ENCODE data around the gene MYL5.

MYL5 gene

GRCh38 chr4:646460-646859 is 27.9 kb upstream of the MYL5 start:
- no peaks in the 10 kb centered on the region for H3K4me1 ChIP-seq (ENCODE audit: control insufficient read depth, low read depth, low read length)
- no peaks in the 10 kb centered on the region for H3K36me3 ChIP-seq (ENCODE audit: control insufficient read depth, insufficient read depth, low read length)
- H2BK120ac ChIP-seq (ENCODE audit: low read depth, low read length) = no peak overlapping the region
- no peak overlapping the region for H2AK5ac ChIP-seq (ENCODE audit: low read length)
- no peak overlapping the region for H3K56ac ChIP-seq (ENCODE audit: low read length)
- H3K27me3 ChIP-seq (ENCODE audit: insufficient read depth, low read length, poor library complexity) = no peaks in the 10 kb centered on the region
- no peaks in the 10 kb centered on the region for H3K79me1 ChIP-seq (ENCODE audit: low read length)
- H3K18ac ChIP-seq (ENCODE audit: low read length) = no peak overlapping the region
- H3K23ac ChIP-seq (ENCODE audit: low read length) = no peak overlapping the region
- H3K79me2 ChIP-seq (ENCODE audit: control insufficient read depth, insufficient read depth, low read length) = no peaks in the 10 kb centered on the region
- H4K8ac ChIP-seq (ENCODE audit: low read depth, low read length) = no peak overlapping the region
- H3K9ac ChIP-seq (ENCODE audit: low read length) = no peak overlapping the region
- no peak for DNase-seq
- no peak overlapping the region for H3K4me3 ChIP-seq (ENCODE audit: low read length)
- H2BK15ac ChIP-seq (replicated peaks; ENCODE audit: low read depth) = no peak overlapping the region
- WGBS (ENCODE audit: extremely low coverage, insufficient coverage, low lambda C conversion rate) = no CpG with 5 or more reads among the region's 32 CpGs
- no peak overlapping the region for H3K4me2 ChIP-seq (ENCODE audit: low read length)
- no peak overlapping the region for H3K4ac ChIP-seq (ENCODE audit: low read depth, low read length)
- H3K27ac ChIP-seq (ENCODE audit: low read depth, low read length) = no peak overlapping the region
- H2BK5ac ChIP-seq (ENCODE audit: low read length) = no peak overlapping the region
- no peak overlapping the region for H4K5ac ChIP-seq (ENCODE audit: low read length)

GRCh38 chr4:647481-647880 is 26.9 kb upstream of the MYL5 start:
- WGBS (ENCODE audit: extremely low coverage, insufficient coverage, low lambda C conversion rate) = no CpG with 5 or more reads among the region's 13 CpGs
- H2BK15ac ChIP-seq (replicated peaks; ENCODE audit: low read depth) = no peak overlapping the region
- no peak overlapping the region for H2AK5ac ChIP-seq (ENCODE audit: low read length)
- H3K4me1 ChIP-seq (ENCODE audit: control insufficient read depth, low read depth, low read length) = no peaks in the 10 kb centered on the region
- no peak overlapping the region for H3K4me2 ChIP-seq (ENCODE audit: low read length)
- no peak overlapping the region for H3K56ac ChIP-seq (ENCODE audit: low read length)
- H3K36me3 ChIP-seq (ENCODE audit: control insufficient read depth, insufficient read depth, low read length) = no peaks in the 10 kb centered on the region
- no peak overlapping the region for H3K4ac ChIP-seq (ENCODE audit: low read depth, low read length)
- H2BK120ac ChIP-seq (ENCODE audit: low read depth, low read length) = no peak overlapping the region
- H3K27me3 ChIP-seq (ENCODE audit: insufficient read depth, low read length, poor library complexity) = no peaks in the 10 kb centered on the region
- no peaks in the 10 kb centered on the region for H3K79me2 ChIP-seq (ENCODE audit: control insufficient read depth, insufficient read depth, low read length)
- no peak overlapping the region for H3K9ac ChIP-seq (ENCODE audit: low read length)
- H4K8ac ChIP-seq (ENCODE audit: low read depth, low read length) = no peak overlapping the region
- H4K5ac ChIP-seq (ENCODE audit: low read length) = no peak overlapping the region
- no peak for DNase-seq
- no peak overlapping the region for H3K27ac ChIP-seq (ENCODE audit: low read depth, low read length)
- no peak overlapping the region for H3K23ac ChIP-seq (ENCODE audit: low read length)
- H2BK5ac ChIP-seq (ENCODE audit: low read length) = no peak overlapping the region
- no peak overlapping the region for H3K18ac ChIP-seq (ENCODE audit: low read length)
- H3K79me1 ChIP-seq (ENCODE audit: low read length) = no peaks in the 10 kb centered on the region
- H3K4me3 ChIP-seq (ENCODE audit: low read length) = no peak overlapping the region

GRCh38 chr4:648579-649292 is 25.6 kb upstream of the MYL5 start:
- no peaks in the 10 kb centered on the region for H3K36me3 ChIP-seq (ENCODE audit: control insufficient read depth, insufficient read depth, low read length)
- no peak overlapping the region for H3K56ac ChIP-seq (ENCODE audit: low read length)
- H3K4me2 ChIP-seq (ENCODE audit: low read length) = no peak overlapping the region
- no peak overlapping the region for H2BK15ac ChIP-seq (replicated peaks; ENCODE audit: low read depth)
- H3K27ac ChIP-seq (ENCODE audit: low read depth, low read length) = no peak overlapping the region
- no peak overlapping the region for H2BK5ac ChIP-seq (ENCODE audit: low read length)
- H3K9ac ChIP-seq (ENCODE audit: low read length) = no peak overlapping the region
- H3K18ac ChIP-seq (ENCODE audit: low read length) = no peak overlapping the region
- no peak overlapping the region for H3K4ac ChIP-seq (ENCODE audit: low read depth, low read length)
- no peak overlapping the region for H3K23ac ChIP-seq (ENCODE audit: low read length)
- H2BK120ac ChIP-seq (ENCODE audit: low read depth, low read length) = no peak overlapping the region
- no peak overlapping the region for H4K8ac ChIP-seq (ENCODE audit: low read depth, low read length)
- no peak overlapping the region for H4K5ac ChIP-seq (ENCODE audit: low read length)
- WGBS (ENCODE audit: extremely low coverage, insufficient coverage, low lambda C conversion rate) = no CpG with 5 or more reads among the region's 28 CpGs
- no peaks in the 10 kb centered on the region for H3K79me2 ChIP-seq (ENCODE audit: control insufficient read depth, insufficient read depth, low read length)
- H3K4me1 ChIP-seq (ENCODE audit: control insufficient read depth, low read depth, low read length) = no peaks in the 10 kb centered on the region
- no peak overlapping the region for H3K4me3 ChIP-seq (ENCODE audit: low read length)
- H2AK5ac ChIP-seq (ENCODE audit: low read length) = no peak overlapping the region
- H3K79me1 ChIP-seq (ENCODE audit: low read length) = no peaks in the 10 kb centered on the region
- peak; percentile 22 for DNase-seq
- H3K27me3 ChIP-seq (ENCODE audit: insufficient read depth, low read length, poor library complexity) = no peaks in the 10 kb centered on the region

- Histone ChIP-seq H3K79me1 (ENCODE audit: low read length) (no peaks in the 10 kb centered on the region), H2BK120ac (ENCODE audit: low read depth, low read length) (no peak overlapping the region), H3K4ac (ENCODE audit: low read depth, low read length) (no peak overlapping the region), H3K4me1 (ENCODE audit: control insufficient read depth, low read depth, low read length) (no peaks in the 10 kb centered on the region), H2BK15ac (replicated peaks; ENCODE audit: low read depth) (no peak overlapping the region), H3K9ac (ENCODE audit: low read length) (no peak overlapping the region), H4K5ac (ENCODE audit: low read length) (no peak overlapping the region), H2AK5ac (ENCODE audit: low read length) (no peak overlapping the region), H3K23ac (ENCODE audit: low read length) (no peak overlapping the region), H3K56ac (ENCODE audit: low read length) (no peak overlapping the region), H3K27me3 (ENCODE audit: insufficient read depth, low read length, poor library complexity) (no peaks in the 10 kb centered on the region), H2BK5ac (ENCODE audit: low read length) (no peak overlapping the region), H3K27ac (ENCODE audit: low read depth, low read length) (no peak overlapping the region), H3K36me3 (ENCODE audit: control insufficient read depth, insufficient read depth, low read length) (no peaks in the 10 kb centered on the region), H3K4me2 (ENCODE audit: low read length) (no peak overlapping the region), H3K18ac (ENCODE audit: low read length) (no peak overlapping the region), H3K79me2 (ENCODE audit: control insufficient read depth, insufficient read depth, low read length) (no peaks in the 10 kb centered on the region), H3K4me3 (ENCODE audit: low read length) (no peak overlapping the region), H4K8ac (ENCODE audit: low read depth, low read length) (no peak overlapping the region)
- no peak for DNase-seq
- no CpG with 5 or more reads among the region's 7 CpGs for WGBS (ENCODE audit: extremely low coverage, insufficient coverage, low lambda C conversion rate)
These were observed 25.1 kb upstream of the MYL5 start for GRCh38 chr4:649293-649625.

GRCh38 chr4:649751-650310 is 24.5 kb upstream of the MYL5 start:
- DNase-seq = no peak
- H4K8ac ChIP-seq (ENCODE audit: low read depth, low read length) = no peak overlapping the region
- H3K23ac ChIP-seq (ENCODE audit: low read length) = no peak overlapping the region
- no peak overlapping the region for H3K18ac ChIP-seq (ENCODE audit: low read length)
- no peak overlapping the region for H2BK120ac ChIP-seq (ENCODE audit: low read depth, low read length)
- H2AK5ac ChIP-seq (ENCODE audit: low read length) = no peak overlapping the region
- H2BK15ac ChIP-seq (replicated peaks; ENCODE audit: low read depth) = no peak overlapping the region
- H3K79me1 ChIP-seq (ENCODE audit: low read length) = no peaks in the 10 kb centered on the region
- H3K56ac ChIP-seq (ENCODE audit: low read length) = no peak overlapping the region
- H3K4me3 ChIP-seq (ENCODE audit: low read length) = no peak overlapping the region
- H2BK5ac ChIP-seq (ENCODE audit: low read length) = no peak overlapping the region
- no peaks in the 10 kb centered on the region for H3K4me1 ChIP-seq (ENCODE audit: control insufficient read depth, low read depth, low read length)
- H3K9ac ChIP-seq (ENCODE audit: low read length) = no peak overlapping the region
- H3K4ac ChIP-seq (ENCODE audit: low read depth, low read length) = no peak overlapping the region
- H3K27me3 ChIP-seq (ENCODE audit: insufficient read depth, low read length, poor library complexity) = no peaks in the 10 kb centered on the region
- H3K4me2 ChIP-seq (ENCODE audit: low read length) = no peak overlapping the region
- H3K79me2 ChIP-seq (ENCODE audit: control insufficient read depth, insufficient read depth, low read length) = no peaks in the 10 kb centered on the region
- H3K36me3 ChIP-seq (ENCODE audit: control insufficient read depth, insufficient read depth, low read length) = no peaks in the 10 kb centered on the region
- H4K5ac ChIP-seq (ENCODE audit: low read length) = no peak overlapping the region
- no CpG with 5 or more reads among the region's 13 CpGs for WGBS (ENCODE audit: extremely low coverage, insufficient coverage, low lambda C conversion rate)
- H3K27ac ChIP-seq (ENCODE audit: low read depth, low read length) = no peak overlapping the region

GRCh38 chr4:650461-650860 is 23.9 kb upstream of the MYL5 start:
- H3K79me2 ChIP-seq (ENCODE audit: control insufficient read depth, insufficient read depth, low read length) = no peaks in the 10 kb centered on the region
- no peaks in the 10 kb centered on the region for H3K4me1 ChIP-seq (ENCODE audit: control insufficient read depth, low read depth, low read length)
- no peak overlapping the region for H2BK5ac ChIP-seq (ENCODE audit: low read length)
- no peaks in the 10 kb centered on the region for H3K79me1 ChIP-seq (ENCODE audit: low read length)
- H4K8ac ChIP-seq (ENCODE audit: low read depth, low read length) = no peak overlapping the region
- H3K27ac ChIP-seq (ENCODE audit: low read depth, low read length) = no peak overlapping the region
- H2BK120ac ChIP-seq (ENCODE audit: low read depth, low read length) = no peak overlapping the region
- H4K5ac ChIP-seq (ENCODE audit: low read length) = no peak overlapping the region
- WGBS (ENCODE audit: extremely low coverage, insufficient coverage, low lambda C conversion rate) = no CpG with 5 or more reads among the region's 18 CpGs
- no peaks in the 10 kb centered on the region for H3K36me3 ChIP-seq (ENCODE audit: control insufficient read depth, insufficient read depth, low read length)
- H3K4me2 ChIP-seq (ENCODE audit: low read length) = no peak overlapping the region
- H3K4me3 ChIP-seq (ENCODE audit: low read length) = no peak overlapping the region
- no peak overlapping the region for H3K4ac ChIP-seq (ENCODE audit: low read depth, low read length)
- H3K56ac ChIP-seq (ENCODE audit: low read length) = no peak overlapping the region
- no peak overlapping the region for H2AK5ac ChIP-seq (ENCODE audit: low read length)
- no peak overlapping the region for H3K9ac ChIP-seq (ENCODE audit: low read length)
- no peak overlapping the region for H2BK15ac ChIP-seq (replicated peaks; ENCODE audit: low read depth)
- no peak for DNase-seq
- no peaks in the 10 kb centered on the region for H3K27me3 ChIP-seq (ENCODE audit: insufficient read depth, low read length, poor library complexity)
- no peak overlapping the region for H3K23ac ChIP-seq (ENCODE audit: low read length)
- H3K18ac ChIP-seq (ENCODE audit: low read length) = no peak overlapping the region

Data from mesendoderm (in vitro differentiated cells).